ENCODE measurements around the gene MAGEC3. TPM values are rescaled to one million over a fixed set of nuclear protein-coding genes. Genes with fewer than 3 reads are reported as not detected.
A peak's percentile ranks its signal among the peaks of the same experiment; 100 is the strongest.

The MAGEC3 gene
- total RNA-seq, 1 donor from 2014 or later = not detected

DNA sequence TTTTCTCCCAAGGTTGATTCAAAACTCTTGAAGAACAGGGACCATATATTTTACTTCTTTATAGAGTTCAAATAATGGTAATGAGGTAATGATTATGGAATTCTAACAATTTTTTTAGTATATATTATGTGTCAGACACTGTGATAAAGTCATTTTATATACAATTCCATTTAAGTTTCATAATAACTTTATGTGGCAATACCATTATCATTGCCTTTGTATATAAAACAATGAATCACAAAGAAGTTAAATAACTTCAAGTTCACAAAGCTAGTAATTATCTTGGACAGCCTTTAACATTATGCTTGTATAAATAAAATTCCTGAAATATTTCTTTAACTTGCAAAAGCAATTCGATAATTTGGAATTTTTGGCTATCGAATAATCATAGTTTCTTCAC is 86.2 kb downstream of the MAGEC3 start:
- no peaks in the 10 kb centered on the region for H3K9me3 ChIP-seq (ENCODE audit: insufficient read depth, low read depth, low read length)
- Mint-ChIP-seq H3K36me3 (ENCODE audit: low read depth, unreplicated experiment) (no peaks in the 10 kb centered on the region), H3K4me3 (ENCODE audit: unreplicated experiment) (no peak overlapping the region), H3K4me1 (ENCODE audit: low read depth, unreplicated experiment) (no peaks in the 10 kb centered on the region), H3K27me3 (ENCODE audit: low read depth, unreplicated experiment) (peaks cover 3% of the 10 kb centered on the region), H3K27ac (ENCODE audit: unreplicated experiment) (no peak overlapping the region), H3K9me3 (ENCODE audit: unreplicated experiment) (no peaks in the 10 kb centered on the region)
- no peaks in the 10 kb centered on the region for H3K36me3 ChIP-seq (ENCODE audit: insufficient read depth, low read length)
- TF ChIP-seq, protein P1, sequence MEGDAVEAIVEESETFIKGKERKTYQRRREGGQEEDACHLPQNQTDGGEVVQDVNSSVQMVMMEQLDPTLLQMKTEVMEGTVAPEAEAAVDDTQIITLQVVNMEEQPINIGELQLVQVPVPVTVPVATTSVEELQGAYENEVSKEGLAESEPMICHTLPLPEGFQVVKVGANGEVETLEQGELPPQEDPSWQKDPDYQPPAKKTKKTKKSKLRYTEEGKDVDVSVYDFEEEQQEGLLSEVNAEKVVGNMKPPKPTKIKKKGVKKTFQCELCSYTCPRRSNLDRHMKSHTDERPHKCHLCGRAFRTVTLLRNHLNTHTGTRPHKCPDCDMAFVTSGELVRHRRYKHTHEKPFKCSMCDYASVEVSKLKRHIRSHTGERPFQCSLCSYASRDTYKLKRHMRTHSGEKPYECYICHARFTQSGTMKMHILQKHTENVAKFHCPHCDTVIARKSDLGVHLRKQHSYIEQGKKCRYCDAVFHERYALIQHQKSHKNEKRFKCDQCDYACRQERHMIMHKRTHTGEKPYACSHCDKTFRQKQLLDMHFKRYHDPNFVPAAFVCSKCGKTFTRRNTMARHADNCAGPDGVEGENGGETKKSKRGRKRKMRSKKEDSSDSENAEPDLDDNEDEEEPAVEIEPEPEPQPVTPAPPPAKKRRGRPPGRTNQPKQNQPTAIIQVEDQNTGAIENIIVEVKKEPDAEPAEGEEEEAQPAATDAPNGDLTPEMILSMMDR (IDR thresholded peaks at IDR 0.05; ENCODE audit: insufficient read depth, low read depth, low read length) = no peak
- no peak for TF ChIP-seq EZH2 (IDR thresholded peaks at IDR 0.05; ENCODE audit: insufficient read depth, low read length)
- H4K20me1 ChIP-seq (ENCODE audit: insufficient read depth, low read length) = no peaks in the 10 kb centered on the region
- H2AFZ ChIP-seq (ENCODE audit: low read depth, low read length) = no peak overlapping the region
- H3K27me3 ChIP-seq (ENCODE audit: insufficient read depth, low read length) = no peaks in the 10 kb centered on the region
- no peak overlapping the region for H3K4me3 ChIP-seq (ENCODE audit: insufficient read depth, low read depth, low read length)
- no peak overlapping the region for H3K4me2 ChIP-seq (ENCODE audit: low read length)
- no peaks in the 10 kb centered on the region for H3K4me1 ChIP-seq (ENCODE audit: insufficient read depth, low read length)
- DNase-seq (ENCODE audit: low read depth) (no peak), FAIRE-seq (no peak)
- H3K79me2 ChIP-seq (ENCODE audit: insufficient read depth, low read length) = no peaks in the 10 kb centered on the region
- H3K27ac ChIP-seq (ENCODE audit: low read depth, low read length) = no peak overlapping the region
- no peak overlapping the region for H3K9ac ChIP-seq (ENCODE audit: low read length)

DNA sequence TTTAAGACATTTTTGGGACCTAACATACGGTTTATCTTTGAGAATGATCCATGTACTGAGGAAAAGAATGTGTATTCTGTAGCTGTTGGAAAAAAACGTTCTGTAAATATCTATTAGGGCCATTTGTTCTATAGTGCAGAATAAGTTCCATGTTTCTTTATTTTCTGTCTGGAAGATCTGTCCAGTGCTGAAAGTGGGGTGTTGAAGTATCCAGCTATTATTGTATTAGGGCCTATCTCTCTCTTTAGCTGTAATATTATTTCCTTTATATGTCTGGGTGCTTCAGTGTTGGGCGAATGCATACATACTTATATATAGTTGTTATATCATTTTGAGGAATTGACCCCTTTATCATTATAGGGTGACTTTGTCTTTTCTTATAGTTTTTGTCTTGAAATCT is 90.3 kb downstream of the MAGEC3 start:
- Mint-ChIP-seq H3K27ac (ENCODE audit: unreplicated experiment) (no peak overlapping the region), H3K9me3 (ENCODE audit: unreplicated experiment) (no peaks in the 10 kb centered on the region), H3K27me3 (ENCODE audit: low read depth, unreplicated experiment) (no peaks in the 10 kb centered on the region), H3K4me1 (ENCODE audit: low read depth, unreplicated experiment) (no peaks in the 10 kb centered on the region), H3K36me3 (ENCODE audit: low read depth, unreplicated experiment) (no peaks in the 10 kb centered on the region), H3K4me3 (ENCODE audit: unreplicated experiment) (no peak overlapping the region)
- Histone ChIP-seq H3K4me2 (ENCODE audit: low read length) (no peak overlapping the region), H3K9ac (ENCODE audit: low read length) (no peak overlapping the region), H3K36me3 (ENCODE audit: insufficient read depth, low read length) (no peaks in the 10 kb centered on the region), H3K4me3 (ENCODE audit: insufficient read depth, low read depth, low read length) (no peak overlapping the region), H3K27ac (ENCODE audit: low read depth, low read length) (no peak overlapping the region), H2AFZ (ENCODE audit: low read depth, low read length) (no peak overlapping the region), H4K20me1 (ENCODE audit: insufficient read depth, low read length) (no peaks in the 10 kb centered on the region), H3K27me3 (ENCODE audit: insufficient read depth, low read length) (no peaks in the 10 kb centered on the region), H3K9me3 (ENCODE audit: insufficient read depth, low read depth, low read length) (no peaks in the 10 kb centered on the region), H3K4me1 (ENCODE audit: insufficient read depth, low read length) (no peaks in the 10 kb centered on the region), H3K79me2 (ENCODE audit: insufficient read depth, low read length) (no peaks in the 10 kb centered on the region)
- FAIRE-seq (peak; percentile 98), DNase-seq (ENCODE audit: low read depth) (no peak)
- TF ChIP-seq, protein P1 (IDR thresholded peaks at IDR 0.05; ENCODE audit: insufficient read depth, low read depth, low read length) = no peak
- no peak for TF ChIP-seq EZH2 (IDR thresholded peaks at IDR 0.05; ENCODE audit: insufficient read depth, low read length)

DNA sequence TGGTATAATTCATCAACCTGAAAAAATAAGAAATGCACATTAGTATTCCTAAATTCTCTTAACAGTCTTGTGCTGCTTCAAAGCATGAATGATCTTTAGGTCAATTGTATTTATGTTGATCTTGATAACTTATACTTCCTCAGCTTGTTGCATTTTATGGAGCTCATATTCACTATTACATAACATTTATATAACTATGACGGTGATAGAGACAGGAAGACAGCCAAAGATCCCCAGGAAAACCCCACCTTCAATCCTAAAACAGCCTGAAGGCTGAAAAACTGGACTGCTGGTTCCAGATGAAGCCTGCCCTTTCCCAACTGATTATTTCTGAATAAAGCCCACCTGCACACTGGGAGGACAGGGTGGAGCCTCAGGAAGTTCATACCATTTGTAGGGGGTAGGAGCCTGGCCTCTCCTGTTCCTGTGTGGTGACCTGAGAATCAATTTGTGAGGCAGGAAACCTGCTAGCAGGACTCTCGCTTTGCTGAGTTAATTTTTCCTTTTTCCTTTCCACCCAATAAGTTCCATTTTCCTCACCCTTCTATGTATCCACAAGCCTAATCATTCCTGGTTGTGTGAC is 96.0 kb downstream of the MAGEC3 start:
- Histone ChIP-seq H3K4me2 (ENCODE audit: low read length) (no peak overlapping the region), H3K4me3 (ENCODE audit: insufficient read depth, low read depth, low read length) (no peak overlapping the region), H3K27ac (ENCODE audit: low read depth, low read length) (no peak overlapping the region), H3K4me1 (ENCODE audit: insufficient read depth, low read length) (no peaks in the 10 kb centered on the region), H3K79me2 (ENCODE audit: insufficient read depth, low read length) (no peaks in the 10 kb centered on the region), H4K20me1 (ENCODE audit: insufficient read depth, low read length) (no peaks in the 10 kb centered on the region), H2AFZ (ENCODE audit: low read depth, low read length) (no peak overlapping the region), H3K36me3 (ENCODE audit: insufficient read depth, low read length) (no peaks in the 10 kb centered on the region), H3K27me3 (ENCODE audit: insufficient read depth, low read length) (no peaks in the 10 kb centered on the region), H3K9me3 (ENCODE audit: insufficient read depth, low read depth, low read length) (no peaks in the 10 kb centered on the region), H3K9ac (ENCODE audit: low read length) (no peak overlapping the region)
- Mint-ChIP-seq H3K27me3 (ENCODE audit: low read depth, unreplicated experiment) (no peaks in the 10 kb centered on the region), H3K9me3 (ENCODE audit: unreplicated experiment) (no peaks in the 10 kb centered on the region), H3K4me3 (ENCODE audit: unreplicated experiment) (no peak overlapping the region), H3K36me3 (ENCODE audit: low read depth, unreplicated experiment) (no peaks in the 10 kb centered on the region), H3K27ac (ENCODE audit: unreplicated experiment) (no peak overlapping the region), H3K4me1 (ENCODE audit: low read depth, unreplicated experiment) (peaks cover 3% of the 10 kb centered on the region)
- no peak for DNase-seq (ENCODE audit: low read depth)
- no peak for TF ChIP-seq EZH2 (IDR thresholded peaks at IDR 0.05; ENCODE audit: insufficient read depth, low read length)
- TF ChIP-seq, protein P1 (IDR thresholded peaks at IDR 0.05; ENCODE audit: insufficient read depth, low read depth, low read length) = no peak
- FAIRE-seq = no peak

All from astrocyte (in vitro differentiated cells and primary cell).